Measurements from ENCODE around the gene TGFBR1. TPM values are rescaled to one million over a fixed set of nuclear protein-coding genes. Genes with fewer than 3 reads are reported as not detected.

The TGFBR1 gene
- total RNA-seq (100 to 1,000 TPM in 2 of 5 donors, 10 to 100 TPM in 2, 1 to 10 TPM in 1; 7.2 to 119 (median 56.8) TPM), polyA plus RNA-seq (1 to 10 TPM; 5.2 to 9.1 (median 7.8) TPM)
- long read RNA-seq, donor 1, full-length matches to known transcripts = 4 of 4 reads
- long read RNA-seq, donor 1, partial matches to known transcripts = 0 of 4 reads
- long read RNA-seq, donor 1, other reads (novel, unspliced or antisense) = 0 of 4 reads
- long read RNA-seq, donor 2, full-length matches to known transcripts = 4 of 4 reads
- long read RNA-seq, donor 2, partial matches to known transcripts = 0 of 4 reads
- long read RNA-seq, donor 2, other reads (novel, unspliced or antisense) = 0 of 4 reads
- long read RNA-seq, donor 3, full-length matches to known transcripts = 3 of 3 reads
- long read RNA-seq, donor 3, partial matches to known transcripts = 0 of 3 reads
- long read RNA-seq, donor 3, other reads (novel, unspliced or antisense) = 0 of 3 reads
- long read RNA-seq, donor 4 = 0 reads
- long read RNA-seq, donor 5, full-length matches to known transcripts = 6 of 6 reads
- long read RNA-seq, donor 5, partial matches to known transcripts = 0 of 6 reads
- long read RNA-seq, donor 5, other reads (novel, unspliced or antisense) = 0 of 6 reads
- long read RNA-seq, donor 6, full-length matches to known transcripts = 5 of 5 reads
- long read RNA-seq, donor 6, partial matches to known transcripts = 0 of 5 reads
- long read RNA-seq, donor 6, other reads (novel, unspliced or antisense) = 0 of 5 reads
- long read RNA-seq, donor 7, full-length matches to known transcripts = 6 of 6 reads
- long read RNA-seq, donor 7, partial matches to known transcripts = 0 of 6 reads
- long read RNA-seq, donor 7, other reads (novel, unspliced or antisense) = 0 of 6 reads
- long read RNA-seq, donor 8, full-length matches to known transcripts = 4 of 4 reads
- long read RNA-seq, donor 8, partial matches to known transcripts = 0 of 4 reads
- long read RNA-seq, donor 8, other reads (novel, unspliced or antisense) = 0 of 4 reads
- long read RNA-seq, donor 9, full-length matches to known transcripts = 1 of 1 reads
- long read RNA-seq, donor 9, partial matches to known transcripts = 0 of 1 reads
- long read RNA-seq, donor 9, other reads (novel, unspliced or antisense) = 0 of 1 reads
- long read RNA-seq, donor 10 = 0 reads

DNA sequence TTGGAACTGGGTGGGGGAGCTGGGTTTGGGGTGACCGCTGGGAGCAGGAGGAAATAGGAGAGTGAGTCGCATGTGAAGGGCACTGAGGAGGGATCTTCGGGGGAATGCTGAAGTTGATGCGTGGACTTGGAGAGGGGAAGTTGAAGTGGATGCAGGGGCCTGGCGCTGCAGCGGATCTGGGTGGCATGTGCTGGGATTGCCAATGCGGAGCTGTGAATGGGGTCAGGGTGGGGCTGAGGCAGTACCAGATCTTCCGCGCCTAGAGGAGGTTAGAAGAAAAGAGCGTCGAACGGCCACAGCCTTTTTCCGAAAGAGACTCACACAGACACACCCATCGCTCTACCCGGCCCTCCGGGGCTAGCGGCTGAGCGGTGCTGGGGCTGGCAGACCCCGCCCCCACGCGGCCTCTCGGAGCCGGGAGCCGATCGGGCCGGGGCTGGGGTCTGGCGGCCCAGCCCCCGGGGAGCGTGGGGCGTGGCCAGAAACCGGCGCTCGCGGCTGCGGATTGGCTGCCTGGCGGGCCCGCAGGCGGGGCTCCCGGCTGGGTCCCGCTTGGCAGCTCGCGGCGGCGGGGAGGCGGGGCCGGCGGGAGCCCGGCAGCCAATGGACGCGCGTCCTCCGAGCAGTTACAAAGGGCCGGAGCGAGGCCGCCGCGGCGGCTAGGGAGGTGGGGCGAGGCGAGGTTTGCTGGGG is at the start of gene TGFBR1:
Gene TGFBR1, plus strand, starts transcription at position 655 of the 693 bp plus-strand sequence. CDS start 93 bp downstream, outside the sequence.
- Histone ChIP-seq H3K9me3 (no peaks in the 10 kb centered on the region), H3K4me1 (peaks cover 24 to 64% (median 44%) of the 10 kb centered on the region in 4 donors), H3K27ac (peak within 1 kb of the TSS; percentile 89 to 98 (median 94)), H3K36me3 (no peaks in the 10 kb centered on the region), H3K27me3 (no peaks in the 10 kb centered on the region), H3K4me3 (peak within 1 kb of the TSS; percentile 78 to 90 (median 84))
- intact Hi-C loops (cut with DNase I; ENCODE audit: low total_unique reads) = no loop called here
- WGBS, 5 donors = 0 to 1% (median 1%) methylated on average over 18 to 60 of the region's 60 CpGs
- DNase-seq = peak; percentile 94 to 98
- TF ChIP-seq EP300 (IDR thresholded peaks at IDR 0.05) (no peak), POLR2AphosphoS5 (IDR thresholded peaks at IDR 0.05) (peak; percentile 81 to 90 (median 86)), POLR2A (IDR thresholded peaks at IDR 0.05) (peak in 1 of 4 donors; percentile 25)
- TF ChIP-seq, protein P1, sequence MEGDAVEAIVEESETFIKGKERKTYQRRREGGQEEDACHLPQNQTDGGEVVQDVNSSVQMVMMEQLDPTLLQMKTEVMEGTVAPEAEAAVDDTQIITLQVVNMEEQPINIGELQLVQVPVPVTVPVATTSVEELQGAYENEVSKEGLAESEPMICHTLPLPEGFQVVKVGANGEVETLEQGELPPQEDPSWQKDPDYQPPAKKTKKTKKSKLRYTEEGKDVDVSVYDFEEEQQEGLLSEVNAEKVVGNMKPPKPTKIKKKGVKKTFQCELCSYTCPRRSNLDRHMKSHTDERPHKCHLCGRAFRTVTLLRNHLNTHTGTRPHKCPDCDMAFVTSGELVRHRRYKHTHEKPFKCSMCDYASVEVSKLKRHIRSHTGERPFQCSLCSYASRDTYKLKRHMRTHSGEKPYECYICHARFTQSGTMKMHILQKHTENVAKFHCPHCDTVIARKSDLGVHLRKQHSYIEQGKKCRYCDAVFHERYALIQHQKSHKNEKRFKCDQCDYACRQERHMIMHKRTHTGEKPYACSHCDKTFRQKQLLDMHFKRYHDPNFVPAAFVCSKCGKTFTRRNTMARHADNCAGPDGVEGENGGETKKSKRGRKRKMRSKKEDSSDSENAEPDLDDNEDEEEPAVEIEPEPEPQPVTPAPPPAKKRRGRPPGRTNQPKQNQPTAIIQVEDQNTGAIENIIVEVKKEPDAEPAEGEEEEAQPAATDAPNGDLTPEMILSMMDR (IDR thresholded peaks at IDR 0.05) = no peak

- Histone ChIP-seq H3K4me3 (no peak overlapping the region), H3K27ac (no peak overlapping the region), H3K9me3 (no peaks in the 10 kb centered on the region), H3K27me3 (no peaks in the 10 kb centered on the region), H3K4me1 (peaks cover 0 to 41% (median 14%) of the 10 kb centered on the region in 4 donors), H3K36me3 (peaks cover 0 to 66% (median 12%) of the 10 kb centered on the region in 4 donors)
- no peak for DNase-seq
- WGBS, 5 donors = 91 to 100% (median 94%) methylated on average over 1 of the region's 1 CpG
- TF ChIP-seq POLR2A (IDR thresholded peaks at IDR 0.05) (no peak), POLR2AphosphoS5 (IDR thresholded peaks at IDR 0.05) (no peak), EP300 (IDR thresholded peaks at IDR 0.05) (no peak)
- TF ChIP-seq, protein P1 (IDR thresholded peaks at IDR 0.05) = no peak
- intact Hi-C loops (cut with DNase I; ENCODE audit: low total_unique reads) = no loop called here
Measured at GRCh38 chr9:99055384-99055783, 49.5 kb upstream of the TGFBR1 start.

- Histone ChIP-seq H3K4me1 (peaks cover 0 to 37% (median 14%) of the 10 kb centered on the region in 4 donors), H3K36me3 (peaks cover 0 to 64% (median 11%) of the 10 kb centered on the region in 4 donors), H3K27me3 (no peaks in the 10 kb centered on the region), H3K9me3 (no peaks in the 10 kb centered on the region), H3K27ac (peak overlapping the region in 1 of 5 donors; percentile 3), H3K4me3 (no peak overlapping the region)
- TF ChIP-seq, protein P1 (IDR thresholded peaks at IDR 0.05) = no peak
- no peak for TF ChIP-seq EP300 (IDR thresholded peaks at IDR 0.05)
- TF ChIP-seq POLR2A (IDR thresholded peaks at IDR 0.05) = no peak
- no peak for TF ChIP-seq POLR2AphosphoS5 (IDR thresholded peaks at IDR 0.05)
- WGBS, 5 donors = 93 to 100% (median 94%) methylated on average over 4 to 6 of the region's 6 CpGs
- DNase-seq = no peak
- intact Hi-C loops (cut with DNase I; ENCODE audit: low total_unique reads) = no loop called here
Measured at GRCh38 chr9:99056186-99056585, 48.7 kb upstream of the TGFBR1 start.
